ENCODE results near the gene FAM184A.
A peak's percentile ranks its signal among the peaks of the same experiment; 100 is the strongest.
"Not testable (repeated sequence)": the region's sequence is repeated elsewhere in the genome, so short reads cannot be mapped to it uniquely, and the experiment has no call there.

FAM184A gene

GRCh38 chr6:119078376-119079282 lies at the start of gene FAM184A:
Gene FAM184A, minus strand, starts transcription at chr6:119078664. Its CDS starts 365 bp downstream, at chr6:119078299.
- Histone ChIP-seq H3K27ac (peak within 1 kb of the TSS in 14 of 21 experiments; percentile 1 to 80 (median 72)), H3K4me3 (peak within 1 kb of the TSS; percentile 38 to 74 (median 64))

- Histone ChIP-seq H3K4me3 (no peak overlapping the region), H3K27ac (no peak overlapping the region)
Measured at GRCh38 chr6:119127627-119128026, 49.2 kb upstream of the FAM184A start.

- H3K27ac ChIP-seq, result no peak overlapping the region
- no peak overlapping the region for H3K4me3 ChIP-seq
Measured at GRCh38 chr6:119126826-119127225, 48.4 kb upstream of the FAM184A start.

- Histone ChIP-seq H3K27ac (no peak overlapping the region), H3K4me3 (no peak overlapping the region)
Measured at GRCh38 chr6:119126140-119126539, 47.7 kb upstream of the FAM184A start.

- Histone ChIP-seq H3K27ac (no peak overlapping the region), H3K4me3 (no peak overlapping the region)
Measured at GRCh38 chr6:119125576-119125975, 47.1 kb upstream of the FAM184A start.

- no peak overlapping the region for H3K4me3 ChIP-seq
Measured at GRCh38 chr6:119124079-119124824, 45.8 kb upstream of the FAM184A start.

GRCh38 chr6:119122336-119122735 lies 43.9 kb upstream of the FAM184A start:
- H3K27ac ChIP-seq, result no peak overlapping the region

More at GRCh38 chr6:119124079-119124824, 45.8 kb upstream of the FAM184A start:
- H3K27ac ChIP-seq, result no peak overlapping the region

GRCh38 chr6:119121367-119121766 lies 42.9 kb upstream of the FAM184A start:
- Histone ChIP-seq H3K27ac (no peak overlapping the region), H3K4me3 (no peak overlapping the region)

More at GRCh38 chr6:119122336-119122735, 43.9 kb upstream of the FAM184A start:
- H3K4me3 ChIP-seq, result no peak overlapping the region

GRCh38 chr6:119119989-119120388 lies 41.5 kb upstream of the FAM184A start:
- Histone ChIP-seq H3K27ac (no peak overlapping the region), H3K4me3 (no peak overlapping the region)

GRCh38 chr6:119119062-119119461 lies 40.6 kb upstream of the FAM184A start:
- H3K4me3 ChIP-seq, result not testable (repeated sequence)

GRCh38 chr6:119116712-119117281 lies 38.3 kb upstream of the FAM184A start:
- Histone ChIP-seq H3K4me3 (no peak overlapping the region), H3K27ac (no peak overlapping the region)

More at GRCh38 chr6:119119062-119119461, 40.6 kb upstream of the FAM184A start:
- not testable (repeated sequence) for H3K27ac ChIP-seq

GRCh38 chr6:119113961-119114360 lies 35.5 kb upstream of the FAM184A start:
- Histone ChIP-seq H3K27ac (no peak overlapping the region), H3K4me3 (no peak overlapping the region)

- H3K27ac ChIP-seq, result no peak overlapping the region
- H3K4me3 ChIP-seq, result no peak overlapping the region
Measured at GRCh38 chr6:119112812-119113530, 34.5 kb upstream of the FAM184A start.

- no peak overlapping the region for H3K4me3 ChIP-seq
- no peak overlapping the region for H3K27ac ChIP-seq
Measured at GRCh38 chr6:119110601-119111548, 32.4 kb upstream of the FAM184A start.

- H3K4me3 ChIP-seq, result no peak overlapping the region
Measured at GRCh38 chr6:119109654-119110325, 31.3 kb upstream of the FAM184A start.

GRCh38 chr6:119108076-119108475 lies 29.6 kb upstream of the FAM184A start:
- Histone ChIP-seq H3K27ac (no peak overlapping the region), H3K4me3 (no peak overlapping the region)

More at GRCh38 chr6:119109654-119110325, 31.3 kb upstream of the FAM184A start:
- H3K27ac ChIP-seq, result no peak overlapping the region

- H3K27ac ChIP-seq, result no peak overlapping the region
- no peak overlapping the region for H3K4me3 ChIP-seq
Measured at GRCh38 chr6:119105282-119105681, 26.8 kb upstream of the FAM184A start.

GRCh38 chr6:119102901-119103300 lies 24.4 kb upstream of the FAM184A start:
- Histone ChIP-seq H3K27ac (no peak overlapping the region), H3K4me3 (no peak overlapping the region)

All from skin epidermis (tissue), 12 donors.